Tibial nerve (tissue), 4 donors: ENCODE measurements around the gene ATP2C2. TPM values are rescaled to one million over a fixed set of nuclear protein-coding genes. Genes with fewer than 3 reads are reported as not detected.

Source experiments
- DNase-seq, 2 donors: peaks; one replicate each; pipeline ENCODE4 v3.0.0-alpha.2; 2019; ENCODE audit warnings: low spot score in 2 of 2
- H3K27ac ChIP-seq, 4 donors: fragments of 200-600 bp; sonication (generic) in 3 of 4; one replicate each; pipeline ENCODE4 v1.5.1; 2017 to 2019; ENCODE audit warnings: mild to moderate bottlenecking in 1 of 4
- H3K27me3 ChIP-seq, 2 donors: fragments of 200-600 bp; sonication (generic) in 1 of 2; one replicate each; pipeline versions ENCODE4 v1.5.1 to v1.6.0; 2017 to 2019
- H3K36me3 ChIP-seq, 3 donors: fragments of 200-600 bp; sonication (generic); one replicate each; pipeline ENCODE4 v1.5.1; 2018 to 2019
- H3K4me1 ChIP-seq, 4 donors: fragments of 200-600 bp; sonication (generic) in 3 of 4; one replicate each; pipeline ENCODE4 v1.5.1; 2017 to 2019
- H3K4me3 ChIP-seq, 4 donors: fragments of 200-600 bp; sonication (generic) in 3 of 4; one replicate each; pipeline ENCODE4 v1.5.1; 2017 to 2019; ENCODE audit warnings: mild to moderate bottlenecking in 1 of 4, moderate library complexity in 1 of 4
- H3K9me3 ChIP-seq, 4 donors: fragments of 200-600 bp; sonication (generic) in 3 of 4; one replicate each; pipeline ENCODE4 v1.5.1; 2017 to 2019
- CTCF ChIP-seq, 5 experiments: fragments of 200-600 bp in 3 of 5; fragments of 450-650 bp in 2 of 5; sonication (generic) in 3 of 5; IDR thresholded peaks; one replicate each; pipeline ENCODE4 v1.5.1; 2016 to 2019; ENCODE audit warnings: antibody characterized with exemption in 5 of 5, mild to moderate bottlenecking in 3 of 5, moderate library complexity in 2 of 5
- EP300 ChIP-seq, 2 donors: sonication (generic); formaldehyde crosslinking; IDR thresholded peaks; one replicate each; pipeline ENCODE4 v1.6.1; 2017; ENCODE audit warnings: antibody characterized with exemption in 2 of 2, mild to moderate bottlenecking in 1 of 2
- POLR2A ChIP-seq, 2 donors: fragments of 450-650 bp; IDR thresholded peaks; one replicate each; pipeline ENCODE4 v1.6.1; 2017; ENCODE audit warnings: antibody characterized with exemption in 2 of 2, mild to moderate bottlenecking in 2 of 2, moderate library complexity in 2 of 2
- WGBS, 2 donors: methylation state at CpG; one replicate each; pipeline ENCODE4 v1.1.5; 2018; 5-methylcytosine and 5-hydroxymethylcytosine counted together
- total RNA-seq, 4 donors: library from RNA; depleted of rRNA; stranded (reverse); fragments of >200 nt; gene quantifications; one replicate each; pipeline ENCODE4 v1.1.0, GENCODE V29; 2016

The ATP2C2 gene
- total RNA-seq, 4 donors from 2014 or later, result not detected

GRCh38 chr16:84477661-84478060, 109.3 kb downstream of the ATP2C2 start:
- no peak overlapping the region for H3K4me3 ChIP-seq
- peaks cover 0 to 66% (median 0%) of the 10 kb centered on the region in 3 donors for H3K36me3 ChIP-seq
- no peaks in the 10 kb centered on the region for H3K9me3 ChIP-seq
- no peak overlapping the region for H3K27ac ChIP-seq
- peaks cover 0 to 4% (median 0%) of the 10 kb centered on the region in 4 donors for H3K4me1 ChIP-seq
- no peak for DNase-seq
- WGBS, 2 donors, result 69 to 85% methylated on average over 6 to 7 of the region's 7 CpGs
- TF ChIP-seq CTCF (IDR thresholded peaks at IDR 0.05) (no peak), POLR2A (IDR thresholded peaks at IDR 0.05) (no peak), EP300 (IDR thresholded peaks at IDR 0.05) (no peak)
- no peaks in the 10 kb centered on the region for H3K27me3 ChIP-seq

- DNase-seq, result no peak
- no peak for TF ChIP-seq EP300 (IDR thresholded peaks at IDR 0.05)
- no peak for TF ChIP-seq POLR2A (IDR thresholded peaks at IDR 0.05)
- TF ChIP-seq CTCF (IDR thresholded peaks at IDR 0.05), result no peak
- H3K27ac ChIP-seq, result no peak overlapping the region
- H3K36me3 ChIP-seq, result peaks cover 0 to 73% (median 0%) of the 10 kb centered on the region in 3 donors
- H3K4me3 ChIP-seq, result no peak overlapping the region
- peaks cover 0 to 6% (median 0%) of the 10 kb centered on the region in 4 donors for H3K4me1 ChIP-seq
- 67 to 69% methylated on average over 13 of the region's 13 CpGs for WGBS, 2 donors
- H3K9me3 ChIP-seq, result no peaks in the 10 kb centered on the region
- no peaks in the 10 kb centered on the region for H3K27me3 ChIP-seq
Observed at GRCh38 chr16:84478172-84478947, 110.0 kb downstream of the ATP2C2 start.

- H3K36me3 ChIP-seq, result peaks cover 0 to 81% (median 0%) of the 10 kb centered on the region in 3 donors
- no peaks in the 10 kb centered on the region for H3K27me3 ChIP-seq
- H3K27ac ChIP-seq, result no peak overlapping the region
- H3K4me3 ChIP-seq, result no peak overlapping the region
- TF ChIP-seq EP300 (IDR thresholded peaks at IDR 0.05) (no peak), POLR2A (IDR thresholded peaks at IDR 0.05) (no peak), CTCF (IDR thresholded peaks at IDR 0.05) (no peak)
- no peaks in the 10 kb centered on the region for H3K9me3 ChIP-seq
- peaks cover 0 to 14% (median 0%) of the 10 kb centered on the region in 4 donors for H3K4me1 ChIP-seq
- no peak for DNase-seq
- WGBS, 2 donors, result 91 to 96% methylated on average over 12 to 15 of the region's 16 CpGs
Observed at GRCh38 chr16:84479716-84480450, 111.5 kb downstream of the ATP2C2 start.

GRCh38 chr16:84481051-84481735, 112.9 kb downstream of the ATP2C2 start:
- no peaks in the 10 kb centered on the region for H3K27me3 ChIP-seq
- TF ChIP-seq EP300 (IDR thresholded peaks at IDR 0.05) (no peak), POLR2A (IDR thresholded peaks at IDR 0.05) (no peak), CTCF (IDR thresholded peaks at IDR 0.05) (no peak)

More at GRCh38 chr16:84481051-84481735, 112.9 kb downstream of the ATP2C2 start:
- no peaks in the 10 kb centered on the region for H3K9me3 ChIP-seq
- H3K4me1 ChIP-seq, result peaks cover 0 to 16% (median 0%) of the 10 kb centered on the region in 4 donors
- no peak for DNase-seq
- 84 to 95% methylated on average over 17 to 24 of the region's 26 CpGs for WGBS, 2 donors
- H3K27ac ChIP-seq, result no peak overlapping the region
- peaks cover 0 to 90% (median 0%) of the 10 kb centered on the region in 3 donors for H3K36me3 ChIP-seq
- H3K4me3 ChIP-seq, result no peak overlapping the region
